ENCODE measurements around the gene PDSS2.

Gene PDSS2

DNA sequence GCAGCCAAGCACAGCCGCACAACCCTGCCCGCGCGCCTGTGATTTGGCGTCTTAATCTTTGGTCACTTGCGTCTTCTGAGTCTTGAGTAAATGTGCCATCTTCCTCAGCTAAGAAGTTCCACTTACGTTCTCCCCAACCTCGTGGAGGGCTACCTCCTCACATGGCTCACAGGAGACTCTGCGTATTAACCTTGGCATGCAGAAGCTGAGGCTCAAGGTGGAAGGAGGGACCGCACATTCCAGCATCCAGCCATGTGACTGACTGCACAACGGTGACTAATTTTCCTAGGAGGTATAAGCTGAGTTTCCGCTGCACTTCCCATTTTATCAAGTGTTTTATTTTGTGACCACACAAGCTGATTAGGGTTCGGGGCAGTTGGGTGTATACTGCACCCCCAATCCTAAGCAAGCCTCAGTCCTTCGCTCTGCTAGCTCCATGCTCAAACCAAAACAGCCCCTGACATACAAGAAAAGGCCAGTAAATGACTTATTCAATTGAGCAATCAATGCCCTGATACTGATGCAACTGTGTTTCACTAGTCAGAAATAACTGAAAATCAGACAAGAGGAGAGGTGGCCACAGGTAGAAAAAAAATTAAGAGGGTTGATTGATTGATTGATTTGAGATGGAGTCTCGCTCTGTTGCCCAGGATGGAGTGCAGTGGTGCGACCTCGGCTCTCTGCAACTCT is 351.0 kb downstream of the PDSS2 start:
- TF ChIP-seq, protein P1, sequence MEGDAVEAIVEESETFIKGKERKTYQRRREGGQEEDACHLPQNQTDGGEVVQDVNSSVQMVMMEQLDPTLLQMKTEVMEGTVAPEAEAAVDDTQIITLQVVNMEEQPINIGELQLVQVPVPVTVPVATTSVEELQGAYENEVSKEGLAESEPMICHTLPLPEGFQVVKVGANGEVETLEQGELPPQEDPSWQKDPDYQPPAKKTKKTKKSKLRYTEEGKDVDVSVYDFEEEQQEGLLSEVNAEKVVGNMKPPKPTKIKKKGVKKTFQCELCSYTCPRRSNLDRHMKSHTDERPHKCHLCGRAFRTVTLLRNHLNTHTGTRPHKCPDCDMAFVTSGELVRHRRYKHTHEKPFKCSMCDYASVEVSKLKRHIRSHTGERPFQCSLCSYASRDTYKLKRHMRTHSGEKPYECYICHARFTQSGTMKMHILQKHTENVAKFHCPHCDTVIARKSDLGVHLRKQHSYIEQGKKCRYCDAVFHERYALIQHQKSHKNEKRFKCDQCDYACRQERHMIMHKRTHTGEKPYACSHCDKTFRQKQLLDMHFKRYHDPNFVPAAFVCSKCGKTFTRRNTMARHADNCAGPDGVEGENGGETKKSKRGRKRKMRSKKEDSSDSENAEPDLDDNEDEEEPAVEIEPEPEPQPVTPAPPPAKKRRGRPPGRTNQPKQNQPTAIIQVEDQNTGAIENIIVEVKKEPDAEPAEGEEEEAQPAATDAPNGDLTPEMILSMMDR (IDR thresholded peaks at IDR 0.05; ENCODE audit: control insufficient read depth, extremely low read depth, insufficient read depth) = no peak
- DNase-seq (ENCODE audit: low read depth) = no peak
- no peak overlapping the region for H3K4me3 ChIP-seq (ENCODE audit: low read depth, low read length)

DNA sequence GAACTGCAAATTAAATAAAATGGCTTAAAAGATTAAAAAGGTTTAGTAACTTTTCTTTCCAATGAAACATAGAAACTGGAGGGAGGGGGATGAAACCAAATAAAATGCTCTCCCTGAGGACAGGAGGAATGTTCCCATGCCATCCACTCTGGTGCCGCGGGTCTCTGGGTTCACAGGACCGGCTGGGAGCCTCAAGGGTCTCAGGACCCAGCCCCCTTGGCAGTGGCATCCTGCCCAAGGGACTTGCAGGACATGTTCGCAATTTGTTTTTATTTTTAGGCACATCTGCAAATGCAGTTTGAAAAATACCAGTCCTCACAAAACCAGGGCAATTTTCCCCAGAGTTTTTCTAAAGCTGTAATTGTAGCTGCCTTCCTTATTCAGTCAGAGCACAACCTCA is 351.6 kb downstream of the PDSS2 start:
- no peak for DNase-seq (ENCODE audit: low read depth)
- TF ChIP-seq, protein P1 (IDR thresholded peaks at IDR 0.05; ENCODE audit: control insufficient read depth, extremely low read depth, insufficient read depth) = no peak
- no peak overlapping the region for H3K4me3 ChIP-seq (ENCODE audit: low read depth, low read length)

DNA sequence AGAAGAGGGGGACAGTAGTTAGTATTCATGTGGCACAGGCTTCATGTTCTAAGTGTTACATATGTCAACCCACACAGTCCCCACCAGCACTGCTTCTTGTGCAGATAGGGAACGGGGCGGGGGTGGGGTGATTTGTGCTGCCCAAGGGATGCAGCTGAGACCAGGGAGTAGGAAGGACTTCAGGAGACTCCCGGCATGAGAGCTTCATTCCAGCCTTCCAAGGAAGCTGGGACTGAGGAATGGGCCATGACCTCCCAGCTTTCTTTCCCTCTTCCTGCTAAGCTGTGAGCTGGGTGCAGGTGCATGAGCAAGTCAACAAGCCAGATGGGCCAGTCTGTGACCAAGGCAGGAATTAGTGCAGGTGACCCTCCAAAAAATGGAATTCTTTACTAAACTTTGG is 353.2 kb downstream of the PDSS2 start:
- no peak for DNase-seq (ENCODE audit: low read depth)
- H3K4me3 ChIP-seq (ENCODE audit: low read depth, low read length) = no peak overlapping the region
- TF ChIP-seq, protein P1 (IDR thresholded peaks at IDR 0.05; ENCODE audit: control insufficient read depth, extremely low read depth, insufficient read depth) = no peak

DNA sequence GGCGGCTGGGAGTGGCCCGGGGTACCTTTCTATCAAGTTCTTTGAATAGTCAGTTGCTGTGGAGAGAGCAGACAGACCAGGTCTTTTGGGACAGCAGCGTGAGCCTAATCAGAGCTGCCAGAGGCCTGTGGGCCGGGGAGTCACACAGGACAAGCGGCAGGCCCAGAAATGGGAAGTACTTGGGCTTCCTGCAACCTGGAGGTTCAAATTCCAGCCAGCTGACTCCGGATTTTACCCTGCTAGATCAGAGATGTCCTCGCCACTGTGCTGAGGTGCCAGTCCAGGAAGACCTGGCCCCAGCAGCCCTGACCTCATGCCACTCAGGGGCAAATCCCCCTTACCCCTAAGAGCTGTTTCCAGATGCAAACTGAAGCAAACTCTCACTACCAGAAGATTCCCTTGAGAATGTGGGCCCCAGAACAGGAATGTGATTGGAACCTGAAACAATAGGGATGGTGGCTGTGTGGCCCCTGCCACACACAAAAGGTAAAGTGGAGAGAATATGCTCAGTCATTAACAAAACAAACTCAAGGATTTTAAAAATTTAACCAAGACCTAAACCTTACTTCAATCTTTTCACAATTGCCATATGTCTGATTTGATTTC is 353.8 kb downstream of the PDSS2 start:
- TF ChIP-seq, protein P1 (IDR thresholded peaks at IDR 0.05; ENCODE audit: control insufficient read depth, extremely low read depth, insufficient read depth) = no peak
- DNase-seq (ENCODE audit: low read depth) = no peak
- no peak overlapping the region for H3K4me3 ChIP-seq (ENCODE audit: low read depth, low read length)

DNA sequence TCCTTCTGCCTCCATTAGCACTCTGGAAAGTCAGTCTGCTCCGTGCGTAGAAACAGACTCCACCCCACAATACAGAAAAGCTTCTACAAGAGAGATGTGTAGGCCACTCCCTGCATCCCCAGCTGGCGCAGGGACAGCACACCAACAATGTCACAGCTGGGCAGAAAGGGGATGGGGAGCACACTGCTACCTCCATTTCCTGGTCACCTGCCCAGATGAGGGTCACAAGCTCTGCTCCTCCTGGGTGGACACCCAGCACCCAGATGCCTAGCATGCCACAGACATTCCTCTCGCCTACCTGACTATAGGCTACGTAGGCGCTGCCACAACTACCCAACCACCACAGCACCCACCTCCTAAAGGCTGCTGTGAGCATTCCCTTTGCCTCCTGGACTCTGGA is 356.3 kb downstream of the PDSS2 start:
- no peak for DNase-seq (ENCODE audit: low read depth)
- H3K4me3 ChIP-seq (ENCODE audit: low read depth, low read length) = no peak overlapping the region
- TF ChIP-seq, protein P1 (IDR thresholded peaks at IDR 0.05; ENCODE audit: control insufficient read depth, extremely low read depth, insufficient read depth) = no peak
